GM19351 (cell line): ENCODE results near the gene PTPRD.

Experiments used
- ATAC-seq: cut with Tn5 transposase; IDR thresholded peaks from one replicate; pipeline ENCODE4 v1.9.1; 2021; ENCODE audit warnings: mild to moderate bottlenecking, moderate library complexity; ENCODE audit not compliant: unreplicated experiment

Gene PTPRD

DNA sequence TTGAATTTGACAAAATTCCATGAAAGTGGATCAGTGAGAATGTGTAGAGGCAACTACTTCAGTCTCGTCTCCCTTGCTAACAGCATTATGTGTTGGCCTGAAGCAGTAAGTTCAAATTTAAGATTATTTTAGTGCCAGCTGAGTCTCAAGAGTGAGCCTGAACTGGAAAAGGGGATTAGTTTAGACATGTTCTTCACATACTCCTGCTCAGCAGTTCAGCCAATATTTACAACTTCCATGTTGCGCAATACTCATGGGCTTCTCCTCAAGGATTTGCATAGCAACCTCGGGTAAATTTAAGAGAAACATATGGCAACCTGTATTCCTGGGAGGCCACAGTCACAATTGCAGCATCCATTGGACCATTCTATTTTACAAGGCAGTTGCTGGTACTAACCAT lies 553.8 kb downstream of the PTPRD start:
- no peak for ATAC-seq

DNA sequence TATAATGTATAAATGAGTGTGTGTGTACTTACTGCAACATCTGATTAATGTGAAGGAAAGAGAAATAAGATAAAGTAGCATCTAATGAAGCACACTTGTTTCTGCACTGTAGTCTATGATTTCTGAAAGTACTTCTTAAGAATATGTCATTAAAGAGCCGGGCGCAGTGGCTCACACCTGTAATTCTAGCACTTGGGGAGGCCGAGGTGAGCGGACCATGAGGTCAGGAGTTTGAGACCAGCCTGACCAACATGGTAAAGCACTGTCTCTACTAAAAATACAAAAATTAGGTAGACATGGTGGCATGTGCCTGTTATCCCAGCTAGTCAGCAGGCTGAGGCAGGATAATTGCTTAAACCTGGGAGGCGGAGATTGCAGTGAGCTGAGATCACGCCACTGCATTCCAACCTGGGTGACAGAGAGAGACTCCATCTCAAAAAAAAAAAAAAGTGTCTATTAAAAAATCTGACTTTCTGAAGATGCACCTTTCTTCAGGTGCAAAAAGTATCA lies 556.9 kb downstream of the PTPRD start:
- ATAC-seq, result no peak

DNA sequence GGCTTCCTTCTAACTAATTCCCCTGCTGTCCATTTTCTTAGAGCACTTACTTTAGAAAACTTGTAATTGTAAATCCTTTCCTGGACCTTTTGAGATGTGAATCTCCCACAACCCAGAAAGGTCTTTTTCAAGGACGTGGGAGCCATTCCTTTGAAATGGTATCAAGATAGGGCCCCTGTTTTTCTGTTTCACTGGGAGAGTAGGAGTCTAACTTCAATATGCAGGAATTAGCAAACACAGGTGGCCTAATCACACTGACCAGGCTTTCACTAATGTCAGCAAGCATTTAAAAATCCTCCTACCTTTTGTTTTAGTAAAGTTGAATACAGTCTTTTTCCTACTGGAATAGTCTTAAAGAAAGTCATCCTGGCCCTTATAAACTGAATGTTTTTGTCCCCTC lies 558.3 kb downstream of the PTPRD start:
- ATAC-seq, result no peak

DNA sequence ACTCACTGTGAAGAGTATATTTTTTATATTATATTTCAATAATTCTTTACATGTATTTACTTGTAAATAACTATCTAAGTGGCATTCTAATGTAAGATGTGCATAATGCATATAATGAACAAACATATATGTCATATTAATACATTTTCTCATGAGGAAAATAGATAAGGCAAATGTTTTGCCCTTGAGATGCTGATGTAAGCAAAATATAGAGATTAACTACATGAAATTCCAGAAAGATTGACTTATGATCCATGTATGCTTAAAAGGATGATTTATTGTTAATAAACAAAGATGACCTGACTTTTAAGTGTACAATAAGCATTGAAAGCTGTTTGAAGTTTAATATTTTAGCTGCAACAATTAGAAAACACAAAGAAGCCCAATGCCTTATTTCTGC lies 559.9 kb downstream of the PTPRD start:
- no peak for ATAC-seq

DNA sequence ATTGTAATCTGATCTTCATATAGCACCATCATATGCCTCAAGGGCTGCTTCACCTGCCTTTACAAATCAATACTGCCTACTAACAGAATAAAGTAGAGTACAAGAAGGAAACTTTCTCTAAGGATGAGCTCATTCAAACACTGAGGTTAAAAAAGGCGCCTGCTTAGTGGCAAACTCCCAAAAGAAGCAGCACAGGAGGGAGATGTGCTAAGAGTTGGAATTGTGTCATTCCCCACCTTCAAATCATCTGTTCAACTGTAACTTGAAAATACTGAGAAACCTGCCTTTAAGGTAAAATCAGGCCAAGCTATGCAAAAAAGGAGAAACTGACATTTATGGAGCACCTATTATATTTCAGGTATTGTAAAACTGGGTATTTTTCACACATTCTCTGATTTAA lies 560.6 kb downstream of the PTPRD start:
- ATAC-seq, result no peak

DNA sequence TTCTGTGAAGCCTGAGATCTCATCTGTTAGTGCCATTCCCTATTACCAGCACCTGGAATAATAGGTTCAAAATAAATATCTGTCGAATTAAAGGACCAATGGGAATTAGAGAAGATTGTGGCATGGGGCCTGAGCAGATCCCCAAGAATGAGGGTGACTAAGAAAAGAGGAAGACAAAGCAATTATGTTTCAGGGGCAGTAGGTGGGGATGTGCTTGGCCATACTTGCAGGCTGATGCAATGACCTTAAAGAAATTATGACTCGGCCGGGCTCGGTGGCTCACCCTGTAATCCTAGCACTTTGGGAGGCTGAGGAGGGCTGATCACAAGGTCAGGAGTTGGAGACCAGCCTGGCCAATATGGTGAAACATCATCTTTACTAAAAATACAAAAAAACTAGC lies 562.8 kb downstream of the PTPRD start:
- ATAC-seq, result no peak

DNA sequence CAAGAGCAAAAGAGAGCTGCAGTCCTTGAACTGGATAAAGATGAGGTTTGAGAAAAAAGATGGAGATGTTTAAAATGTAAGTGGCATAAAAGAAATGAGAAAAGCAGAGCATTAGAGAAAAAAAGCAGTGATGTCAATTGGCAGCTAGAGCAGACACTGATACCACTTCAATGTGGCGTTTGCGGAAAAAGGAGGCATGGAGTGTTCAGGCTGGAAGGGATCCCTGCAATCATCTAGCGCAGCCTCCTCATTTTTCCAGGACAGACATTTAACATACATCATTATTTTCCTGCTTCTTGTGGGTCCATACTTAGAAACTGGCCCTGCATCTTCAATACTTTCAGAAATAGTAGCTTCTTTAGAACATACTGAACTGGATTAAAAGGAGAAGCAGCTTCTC lies 563.8 kb downstream of the PTPRD start:
- no peak for ATAC-seq

DNA sequence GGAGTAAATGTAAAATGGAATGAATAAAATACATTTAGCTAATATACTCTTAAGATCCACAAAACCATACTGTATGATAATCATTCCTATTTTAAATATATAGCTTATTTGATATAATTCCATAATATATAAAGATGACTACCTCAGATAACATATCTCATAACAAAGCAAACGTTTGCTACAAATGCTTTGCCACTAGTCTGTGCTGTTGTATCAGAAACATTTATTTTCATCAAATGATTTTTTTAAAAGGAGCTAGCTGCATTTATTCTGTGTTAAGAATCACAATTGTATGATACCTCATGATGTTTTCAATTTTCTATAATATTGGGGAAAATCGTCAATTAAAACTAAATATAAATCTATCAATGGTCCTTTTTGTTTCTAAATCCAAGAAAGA lies 567.2 kb downstream of the PTPRD start:
- ATAC-seq, result no peak

DNA sequence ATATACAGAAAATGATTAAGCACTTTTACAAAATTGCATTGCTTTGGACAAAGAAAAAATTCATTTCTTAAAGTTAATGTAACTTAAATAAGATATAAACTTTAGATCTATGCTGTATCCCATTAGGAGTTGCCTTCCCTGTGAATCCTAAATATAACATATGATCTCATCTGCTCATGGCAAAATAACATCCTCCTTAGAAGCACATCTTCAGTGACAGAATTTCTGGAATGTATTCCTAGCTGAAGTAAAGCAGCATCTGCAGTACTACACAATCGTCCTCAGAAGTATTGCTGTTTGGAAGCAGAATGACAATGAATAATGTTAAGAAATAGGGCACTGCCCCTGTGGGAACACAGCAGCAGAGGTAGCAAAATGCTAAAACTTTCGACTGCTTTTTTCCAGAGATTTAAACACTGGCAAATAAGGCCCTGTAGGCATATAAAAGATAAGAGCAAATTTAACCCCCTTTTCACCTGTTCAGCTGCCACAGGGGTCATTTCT lies 571.0 kb downstream of the PTPRD start:
- ATAC-seq, result no peak

DNA sequence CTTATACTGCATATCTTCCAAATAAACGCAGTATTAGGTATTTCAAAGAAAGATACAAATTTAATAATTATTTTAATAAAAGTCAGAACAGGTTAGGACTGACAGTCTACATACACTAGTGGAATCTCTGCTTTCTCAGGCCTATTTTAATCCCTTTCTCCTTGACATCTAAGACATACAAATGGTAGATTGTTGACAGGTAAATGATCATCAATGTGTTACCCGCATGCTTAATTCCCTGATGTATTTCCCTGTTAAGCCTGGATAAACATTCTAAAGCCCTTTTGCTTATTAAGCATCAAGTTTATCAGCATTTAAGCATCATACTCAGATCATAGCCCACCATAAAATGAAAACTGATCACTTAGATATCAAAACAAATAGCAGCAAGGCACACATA lies 576.7 kb downstream of the PTPRD start:
- no peak for ATAC-seq

DNA sequence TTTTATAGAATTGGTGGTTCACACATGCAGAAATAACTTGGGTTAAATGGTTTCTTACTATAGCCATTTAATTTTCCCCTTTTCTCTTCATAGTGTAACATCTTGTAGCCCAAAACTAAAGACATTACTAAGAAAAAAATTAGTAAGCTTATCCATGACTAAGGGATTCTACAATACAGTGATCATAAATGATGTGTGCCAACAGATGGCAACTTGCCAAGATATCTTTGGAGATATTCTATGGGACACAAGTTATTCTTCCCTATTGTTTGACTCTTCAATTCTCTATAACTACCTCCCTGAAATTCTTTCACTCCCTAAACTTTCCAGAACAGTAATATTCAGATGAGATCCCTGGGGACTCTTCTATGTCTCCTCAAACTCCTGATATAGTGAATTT lies 580.6 kb downstream of the PTPRD start:
- ATAC-seq, result no peak

DNA sequence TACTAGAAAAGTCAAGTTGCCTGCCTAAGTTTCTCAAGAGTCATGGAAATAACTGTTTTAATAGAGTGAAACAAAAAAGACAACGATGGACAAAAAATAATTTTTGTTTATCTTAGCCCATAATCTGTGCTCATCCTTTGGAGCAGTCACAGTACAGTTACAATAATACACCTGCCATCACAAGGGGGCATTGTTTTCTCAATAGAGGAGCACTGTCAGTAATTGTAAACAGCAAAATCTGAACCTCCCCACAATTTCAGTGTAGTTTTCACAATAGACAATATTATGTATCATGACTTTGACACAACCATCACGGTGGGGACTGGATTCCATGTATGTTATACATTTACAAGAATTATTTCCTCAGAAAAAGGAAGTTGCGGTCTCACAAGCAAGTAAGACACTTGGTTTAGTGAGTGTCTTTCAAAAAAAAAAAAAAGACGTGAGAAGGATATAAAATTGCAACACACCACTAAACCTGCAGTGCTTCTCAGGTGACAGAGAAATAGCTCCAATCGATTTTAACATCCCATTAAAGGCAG lies 586.3 kb downstream of the PTPRD start:
- no peak for ATAC-seq

DNA sequence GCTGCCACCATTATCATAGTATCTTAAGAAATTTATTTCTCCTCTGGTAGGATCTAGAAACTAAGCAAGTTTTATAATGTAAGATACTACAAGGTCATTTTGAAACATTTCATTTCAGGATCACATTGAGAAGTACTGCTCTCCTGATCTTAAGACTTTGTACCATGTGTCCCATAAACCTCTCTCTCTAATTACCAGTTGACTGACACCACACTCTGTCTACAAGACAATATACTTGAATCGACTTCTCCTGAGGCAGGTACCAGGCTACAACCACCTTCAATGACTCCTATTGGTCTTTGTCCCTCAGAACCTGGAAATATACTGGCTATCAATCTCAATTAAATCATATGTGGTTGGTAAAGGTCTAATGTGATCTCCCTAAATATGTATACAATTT lies 597.0 kb downstream of the PTPRD start:
- no peak for ATAC-seq

DNA sequence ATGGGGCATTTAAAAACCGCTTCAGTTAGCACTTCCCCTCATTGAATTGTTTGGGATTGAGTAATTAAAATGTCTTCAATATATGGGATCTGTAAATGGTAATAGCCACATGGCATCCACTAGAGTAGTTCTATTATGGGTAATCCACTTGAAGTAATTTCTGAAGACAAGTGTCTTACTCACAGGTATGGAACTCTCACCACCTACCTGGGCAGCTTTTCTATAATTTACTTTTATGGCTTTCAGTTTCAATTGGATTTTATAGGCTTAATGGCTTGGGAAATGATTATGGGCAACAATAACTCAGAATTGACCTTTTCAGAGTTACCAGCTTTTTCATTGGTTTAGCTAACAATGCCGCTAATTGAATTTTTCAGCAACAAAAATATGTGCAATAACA lies 597.9 kb downstream of the PTPRD start:
- no peak for ATAC-seq

DNA sequence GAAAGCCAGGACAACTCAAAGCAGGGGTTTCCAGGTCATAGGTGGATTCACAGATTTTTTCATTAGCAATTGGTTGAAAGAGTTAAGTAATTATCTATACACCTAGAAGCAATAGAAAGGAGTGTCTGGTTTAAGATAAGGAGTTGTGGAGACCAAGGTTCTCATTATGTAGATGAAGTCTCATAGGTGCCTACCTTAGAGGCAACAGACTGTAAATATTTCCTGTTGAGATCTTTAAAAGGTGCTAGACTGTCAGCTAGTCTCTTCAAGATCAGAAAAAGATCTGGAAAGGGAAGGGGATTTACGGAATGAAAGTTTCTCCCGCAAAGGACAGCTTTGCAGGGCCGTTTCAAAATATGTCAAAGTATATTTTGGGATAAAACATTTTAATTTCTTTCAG lies 603.4 kb downstream of the PTPRD start:
- no peak for ATAC-seq

DNA sequence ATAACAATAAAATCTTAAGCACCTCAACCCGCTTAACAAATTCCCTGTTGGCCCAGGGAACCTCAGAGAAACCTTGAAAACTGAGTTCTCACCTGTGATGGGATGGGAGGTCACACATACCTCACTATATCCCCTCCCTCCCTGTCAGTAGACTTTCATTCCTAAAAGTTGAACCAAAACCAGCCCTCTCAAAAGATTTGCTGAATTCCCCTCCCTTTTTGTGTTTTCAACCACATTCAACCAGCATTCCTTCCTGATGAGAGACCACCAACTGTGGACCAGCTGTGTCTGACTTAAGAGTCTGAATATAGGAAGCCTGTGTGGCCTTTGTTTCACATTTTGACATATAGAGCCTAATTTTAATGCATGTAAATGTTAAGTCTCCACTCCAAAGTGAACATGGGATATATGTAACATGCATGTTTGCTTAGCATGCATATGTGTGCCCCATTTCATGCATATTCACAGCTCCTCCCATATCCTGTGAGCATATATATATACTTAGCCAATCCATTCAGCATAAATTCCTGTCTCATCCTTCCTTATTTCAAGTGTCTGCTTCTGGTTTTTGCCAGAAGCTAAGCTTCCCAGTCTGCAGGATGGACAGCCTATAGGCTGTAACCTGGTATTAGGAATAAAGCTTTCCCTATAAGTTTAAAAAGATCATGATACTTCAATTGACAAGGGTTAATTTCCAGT lies 604.6 kb downstream of the PTPRD start:
- no peak for ATAC-seq

DNA sequence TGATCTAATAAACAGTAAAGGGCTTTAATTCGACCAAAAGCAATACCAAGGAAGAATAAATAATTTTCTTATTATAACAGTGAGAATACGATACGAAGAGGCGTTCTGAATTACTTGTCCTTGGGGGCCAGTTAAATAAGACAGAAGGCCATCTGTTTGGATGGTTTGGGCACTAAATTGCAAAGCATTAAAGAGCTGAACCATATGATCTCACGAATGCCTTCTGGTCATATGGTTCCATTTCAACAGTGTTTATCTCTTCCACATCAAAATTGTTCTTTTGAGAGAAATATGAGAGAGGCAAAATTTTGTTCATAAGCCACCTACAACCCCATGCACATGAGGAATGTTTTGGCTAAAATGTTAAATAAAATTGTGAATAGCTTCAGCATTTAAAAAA lies 605.4 kb downstream of the PTPRD start:
- no peak for ATAC-seq

DNA sequence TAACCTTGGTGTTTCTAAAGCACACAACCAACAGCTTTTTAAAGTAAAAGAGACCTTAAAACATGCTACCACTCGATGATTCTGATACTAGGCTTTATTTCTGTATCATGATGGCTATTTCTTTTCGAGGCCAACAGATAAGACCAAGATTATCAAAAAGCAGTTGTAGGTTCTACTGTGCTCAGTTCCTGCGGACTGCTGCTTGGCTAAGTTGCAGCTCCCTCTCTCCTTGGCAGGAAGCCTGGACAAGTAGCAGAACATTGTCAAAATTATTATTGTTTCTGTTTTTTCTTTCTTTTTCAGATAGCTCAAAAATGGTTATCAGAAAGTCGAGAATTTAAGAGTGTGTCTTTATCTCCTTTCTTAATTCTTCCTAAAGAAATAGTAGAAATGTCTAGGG lies 607.6 kb downstream of the PTPRD start:
- no peak for ATAC-seq

DNA sequence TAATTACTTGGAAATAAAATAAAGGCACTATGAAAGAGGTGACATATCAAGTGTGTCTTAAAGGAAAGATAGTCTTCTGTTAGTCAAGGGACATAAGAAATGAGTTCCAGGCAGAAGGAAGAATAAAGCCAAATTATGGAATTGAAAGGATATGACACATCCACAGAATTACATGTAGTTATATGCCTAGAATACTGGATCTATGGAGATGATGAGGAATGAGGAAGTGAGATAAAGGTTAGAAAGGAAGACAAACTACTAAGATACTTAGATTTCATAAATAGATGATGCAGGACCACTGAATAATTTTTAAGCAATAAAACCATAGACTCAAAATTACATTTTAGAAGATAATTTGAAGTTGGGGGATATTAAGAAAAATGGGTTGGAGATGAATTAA lies 609.8 kb downstream of the PTPRD start:
- no peak for ATAC-seq

DNA sequence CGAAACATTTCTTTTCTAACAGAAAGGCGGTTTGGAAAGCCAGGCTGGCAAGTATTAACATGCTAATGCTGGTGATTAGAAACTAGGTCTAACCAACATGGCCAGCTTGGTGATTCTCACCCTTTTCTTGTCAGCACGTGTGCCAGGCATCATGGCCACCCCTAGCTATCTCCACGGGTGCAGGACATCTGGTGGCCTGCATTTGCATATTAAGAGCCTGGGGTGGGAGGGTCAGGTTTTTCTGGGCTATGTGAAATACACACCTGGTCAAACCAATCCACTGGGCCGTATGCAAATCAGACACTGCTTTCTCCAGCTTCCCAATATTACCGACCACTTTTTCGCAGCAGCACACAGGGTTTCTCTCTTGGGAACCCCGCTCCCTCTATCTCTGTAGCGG lies 612.1 kb downstream of the PTPRD start:
- ATAC-seq, result no peak

DNA sequence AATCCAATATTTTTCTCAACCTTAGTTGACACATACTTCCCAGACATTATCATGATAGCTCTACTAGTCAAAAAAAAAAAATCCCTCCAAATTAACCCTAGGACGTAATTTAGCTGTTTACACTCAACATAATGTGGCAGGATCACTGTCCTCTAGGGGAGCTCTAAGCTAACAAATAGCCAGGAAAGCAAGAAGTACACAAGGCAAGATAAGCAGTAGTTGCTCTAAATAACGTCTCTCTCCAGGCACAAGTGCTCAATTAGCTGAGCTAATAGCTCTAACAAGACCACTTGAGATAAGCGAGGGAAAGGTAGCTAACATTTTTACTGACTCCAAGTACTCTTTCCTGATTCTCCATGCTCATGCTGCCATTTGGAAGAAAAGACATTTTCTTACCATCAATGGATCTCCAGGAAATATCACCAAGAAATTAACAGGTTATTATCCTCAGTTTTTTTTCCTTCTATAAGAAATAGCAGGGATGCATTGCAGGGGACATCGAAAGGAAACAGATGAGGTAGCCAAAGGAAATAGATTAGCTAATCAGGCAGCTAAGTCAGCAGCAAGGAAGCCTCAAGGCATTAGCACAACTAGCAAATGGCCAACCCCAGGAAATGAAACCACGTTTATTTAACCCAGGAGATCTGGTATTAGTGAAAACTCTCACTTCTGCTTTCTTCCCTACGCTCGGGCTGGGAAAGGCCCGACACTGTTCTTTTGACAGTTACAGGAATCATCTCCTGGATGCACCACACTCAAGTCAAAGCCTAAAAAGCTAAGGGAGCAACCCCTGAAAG lies 614.1 kb downstream of the PTPRD start:
- peak; percentile 56 for ATAC-seq

DNA sequence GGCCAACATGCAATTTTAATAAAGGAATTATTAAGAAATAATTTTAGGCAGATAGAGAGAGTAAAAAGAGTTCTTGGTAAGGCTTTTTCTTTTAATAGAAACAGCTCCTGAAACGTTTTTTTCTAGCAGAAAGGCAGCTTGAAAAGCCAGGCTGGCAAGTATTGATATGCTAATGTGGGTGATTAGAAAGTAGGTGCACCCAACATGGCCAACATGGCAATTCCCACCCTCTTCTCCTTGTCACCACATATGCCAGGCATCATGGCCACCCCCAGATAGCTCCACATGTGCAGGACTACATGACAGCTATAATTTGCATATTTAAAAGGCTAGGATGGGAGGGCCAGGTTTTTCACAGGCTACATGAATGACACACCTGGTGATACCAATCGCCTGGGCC lies 615.2 kb downstream of the PTPRD start:
- ATAC-seq, result no peak
